ENCODE data around the gene GP1BA.

DNA sequence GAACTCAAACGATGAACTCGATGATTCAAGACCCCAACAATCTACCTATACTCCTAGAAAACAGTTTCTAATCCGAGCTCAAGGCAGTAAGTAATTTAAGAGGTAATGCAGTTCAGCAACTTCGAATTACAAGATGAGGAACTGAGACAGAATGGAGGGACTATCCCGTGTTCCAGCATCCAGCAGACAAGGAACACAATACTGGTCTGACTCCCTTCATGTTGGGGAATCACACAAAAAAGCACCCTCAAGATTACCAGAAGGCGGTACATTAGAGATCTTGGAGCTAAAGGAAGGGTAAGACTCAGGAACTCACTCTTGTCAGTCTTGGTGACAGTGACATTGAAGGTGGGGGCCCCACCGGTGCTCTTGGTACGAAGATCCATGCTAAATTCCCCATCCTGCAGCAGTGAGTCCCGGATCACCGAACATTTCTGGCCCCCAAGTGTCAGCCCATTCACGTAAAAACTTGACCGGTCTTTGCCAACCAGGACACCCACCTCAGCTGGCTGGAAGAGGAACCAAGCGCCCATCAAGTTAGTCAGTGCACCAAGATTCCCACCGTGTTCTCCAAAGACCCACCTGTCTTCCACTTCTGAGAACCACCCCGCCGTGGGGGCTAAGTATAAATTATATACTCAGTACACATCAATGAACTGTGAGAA is 14.4 kb downstream of the GP1BA start:
- TF ChIP-seq, protein P1, sequence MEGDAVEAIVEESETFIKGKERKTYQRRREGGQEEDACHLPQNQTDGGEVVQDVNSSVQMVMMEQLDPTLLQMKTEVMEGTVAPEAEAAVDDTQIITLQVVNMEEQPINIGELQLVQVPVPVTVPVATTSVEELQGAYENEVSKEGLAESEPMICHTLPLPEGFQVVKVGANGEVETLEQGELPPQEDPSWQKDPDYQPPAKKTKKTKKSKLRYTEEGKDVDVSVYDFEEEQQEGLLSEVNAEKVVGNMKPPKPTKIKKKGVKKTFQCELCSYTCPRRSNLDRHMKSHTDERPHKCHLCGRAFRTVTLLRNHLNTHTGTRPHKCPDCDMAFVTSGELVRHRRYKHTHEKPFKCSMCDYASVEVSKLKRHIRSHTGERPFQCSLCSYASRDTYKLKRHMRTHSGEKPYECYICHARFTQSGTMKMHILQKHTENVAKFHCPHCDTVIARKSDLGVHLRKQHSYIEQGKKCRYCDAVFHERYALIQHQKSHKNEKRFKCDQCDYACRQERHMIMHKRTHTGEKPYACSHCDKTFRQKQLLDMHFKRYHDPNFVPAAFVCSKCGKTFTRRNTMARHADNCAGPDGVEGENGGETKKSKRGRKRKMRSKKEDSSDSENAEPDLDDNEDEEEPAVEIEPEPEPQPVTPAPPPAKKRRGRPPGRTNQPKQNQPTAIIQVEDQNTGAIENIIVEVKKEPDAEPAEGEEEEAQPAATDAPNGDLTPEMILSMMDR (IDR thresholded peaks at IDR 0.05; ENCODE audit: low read depth, low read length, poor library complexity, severe bottlenecking), result no peak
- TF ChIP-seq EZH2phosphoT487 (IDR thresholded peaks at IDR 0.05; ENCODE audit: borderline replicate concordance, low read length), result no peak
